Stimulated activated memory B cell treated with anti-CD40 and anti-IgM and Interleukin-4, amounts not matched to agents 10 μg/mL and 1 μg/mL and 100 μg/mL, for 72 hours (primary cell): Measurements from ENCODE around the gene CCDC85A.

Experiments used
- ATAC-seq: fragments of 150-1000 bp; cut with Tn5 transposase; 2 replicates; pipeline ENCODE4 v1.10.0; 2021
- H3K27ac Mint-ChIP-seq: one replicate; pipeline ENCODE4 v1.8.0; 2022; ENCODE audit warnings: mild to moderate bottlenecking, mixed read lengths
- H3K27me3 Mint-ChIP-seq: one replicate; pipeline ENCODE4 v1.8.0; 2022; ENCODE audit warnings: mixed read lengths
- H3K36me3 Mint-ChIP-seq: one replicate; pipeline ENCODE4 v1.8.0; 2022; ENCODE audit warnings: mixed read lengths
- H3K4me1 Mint-ChIP-seq: one replicate; pipeline ENCODE4 v1.8.0; 2022; ENCODE audit warnings: mixed read lengths
- H3K4me3 Mint-ChIP-seq: one replicate; pipeline ENCODE4 v1.8.0; 2022; ENCODE audit warnings: mild to moderate bottlenecking, moderate library complexity, mixed read lengths
- H3K9me3 Mint-ChIP-seq: one replicate; pipeline ENCODE4 v1.8.0; 2022; ENCODE audit warnings: mixed read lengths

CCDC85A gene

DNA sequence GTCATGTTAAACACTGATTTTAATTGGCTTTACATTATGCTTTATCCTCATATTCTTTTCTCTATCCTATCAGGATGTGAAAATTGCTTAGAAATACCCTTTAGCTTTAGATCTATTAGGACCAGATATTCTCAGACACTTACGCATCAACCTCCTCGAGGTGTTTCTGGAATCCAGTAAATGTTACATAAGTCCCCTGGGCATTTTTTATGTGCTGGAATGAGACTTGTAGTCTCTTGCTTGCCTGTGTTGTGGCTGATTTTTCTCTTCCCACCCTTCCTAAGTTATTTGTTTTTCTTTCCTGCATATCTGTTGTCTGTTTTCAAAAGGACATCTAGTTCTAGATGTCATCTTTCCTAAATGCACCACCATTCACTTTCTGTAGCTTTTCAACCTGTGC is 197.1 kb downstream of the CCDC85A start:
- ATAC-seq: no peak
- H3K36me3 Mint-ChIP-seq: no peaks in the 10 kb centered on the region
- H3K9me3 Mint-ChIP-seq: no peaks in the 10 kb centered on the region
- no peak overlapping the region for H3K27ac Mint-ChIP-seq
- H3K27me3 Mint-ChIP-seq: no peaks in the 10 kb centered on the region
- H3K4me3 Mint-ChIP-seq: no peak overlapping the region
- H3K4me1 Mint-ChIP-seq: no peaks in the 10 kb centered on the region

- H3K4me3 Mint-ChIP-seq: no peak overlapping the region
- no peaks in the 10 kb centered on the region for H3K4me1 Mint-ChIP-seq
- H3K27me3 Mint-ChIP-seq: no peaks in the 10 kb centered on the region
- H3K36me3 Mint-ChIP-seq: no peaks in the 10 kb centered on the region
- no peaks in the 10 kb centered on the region for H3K9me3 Mint-ChIP-seq
- H3K27ac Mint-ChIP-seq: no peak overlapping the region
- ATAC-seq: no peak
Observed at GRCh38 chr2:56382466-56382865, 198.7 kb downstream of the CCDC85A start.

DNA sequence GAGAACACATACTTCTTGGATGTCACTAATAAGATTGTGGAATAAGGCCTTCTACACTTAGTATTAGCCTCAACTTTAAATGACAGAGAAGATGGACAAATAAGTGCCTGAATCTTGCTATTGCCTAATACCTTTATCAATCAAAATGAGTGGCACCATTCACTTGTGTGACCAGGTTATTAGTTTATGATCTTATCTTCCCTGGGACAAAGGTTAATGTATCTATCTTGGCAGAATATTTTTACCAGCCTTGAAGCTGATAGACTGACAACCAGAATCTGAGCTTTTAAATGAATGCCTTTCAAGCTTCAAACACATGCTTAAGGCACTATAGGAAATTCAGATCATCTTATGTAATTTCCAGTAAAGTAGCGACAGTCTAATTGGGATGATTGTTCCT is 202.9 kb downstream of the CCDC85A start:
- Mint-ChIP-seq H3K4me3 (no peak overlapping the region), H3K36me3 (no peaks in the 10 kb centered on the region), H3K27me3 (no peaks in the 10 kb centered on the region), H3K27ac (no peak overlapping the region), H3K4me1 (no peaks in the 10 kb centered on the region), H3K9me3 (no peaks in the 10 kb centered on the region)
- ATAC-seq: no peak

DNA sequence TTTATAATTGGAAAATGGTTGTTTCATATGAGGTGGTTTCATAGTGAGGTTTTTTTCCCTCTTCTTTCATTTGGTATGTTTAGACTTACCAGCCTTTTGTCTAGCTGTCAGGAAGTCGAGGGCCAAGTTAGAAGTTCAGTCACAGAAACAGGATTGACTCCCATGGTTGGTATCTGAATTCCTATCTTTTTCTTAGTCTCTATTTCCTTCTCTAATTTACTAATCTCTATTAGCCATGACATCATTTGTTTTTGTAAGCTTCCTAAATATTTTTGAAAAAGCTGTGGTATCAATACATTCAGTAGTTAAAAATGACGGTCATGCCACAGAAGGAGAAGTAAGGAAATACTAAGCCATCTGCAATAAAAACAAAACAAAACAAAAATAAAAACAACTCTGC is 206.9 kb downstream of the CCDC85A start:
- H3K27me3 Mint-ChIP-seq: no peaks in the 10 kb centered on the region

GRCh38 chr2:56410140-56410539 is 226.3 kb downstream of the CCDC85A start:
- H3K27me3 Mint-ChIP-seq: no peaks in the 10 kb centered on the region
- no peaks in the 10 kb centered on the region for H3K36me3 Mint-ChIP-seq
- ATAC-seq: no peak
- H3K4me3 Mint-ChIP-seq: no peak overlapping the region
- H3K4me1 Mint-ChIP-seq: no peaks in the 10 kb centered on the region
- no peaks in the 10 kb centered on the region for H3K9me3 Mint-ChIP-seq
- no peak overlapping the region for H3K27ac Mint-ChIP-seq

More for the DNA sequence above, 206.9 kb downstream of the CCDC85A start:
- Mint-ChIP-seq H3K9me3 (peaks cover 5% of the 10 kb centered on the region), H3K36me3 (no peaks in the 10 kb centered on the region), H3K27ac (no peak overlapping the region), H3K4me3 (no peak overlapping the region), H3K4me1 (no peaks in the 10 kb centered on the region)
- ATAC-seq: no peak

GRCh38 chr2:56416500-56417176 is 232.8 kb downstream of the CCDC85A start:
- no peak for ATAC-seq
- no peaks in the 10 kb centered on the region for H3K4me1 Mint-ChIP-seq
- peaks cover 8% of the 10 kb centered on the region for H3K27me3 Mint-ChIP-seq
- no peaks in the 10 kb centered on the region for H3K36me3 Mint-ChIP-seq
- peaks cover 9% of the 10 kb centered on the region for H3K9me3 Mint-ChIP-seq
- no peak overlapping the region for H3K4me3 Mint-ChIP-seq
- no peak overlapping the region for H3K27ac Mint-ChIP-seq
